K562 (cell line): ENCODE data around the gene CXCR5. TPM values are rescaled to one million over a fixed set of nuclear protein-coding genes. Genes with fewer than 3 reads are reported as not detected.

Source experiments
- CC2D1A ChIP-seq: fragments of 450-650 bp; IDR thresholded peaks from 2 replicates; pipeline ENCODE4 v1.6.1; 2017; ENCODE audit warnings: mild to moderate bottlenecking
- CHD1 ChIP-seq: fragments of 200-600 bp; sonication (generic); IDR thresholded peaks from one replicate; pipeline ENCODE4 v1.6.1; 2012; ENCODE audit warnings: mild to moderate bottlenecking, moderate library complexity, low read length, inconsistent platforms
- E2F3 ChIP-seq: fragments of 250-450 bp; sonication (Bioruptor Pico); IDR thresholded peaks from 2 replicates; pipeline ENCODE4 v1.4.0; 2020; ENCODE audit warnings: mild to moderate bottlenecking
- ELK1 ChIP-seq: sonication (generic); formaldehyde crosslinking; IDR thresholded peaks from 2 replicates; pipeline ENCODE4 v1.8.1; 2022; ENCODE audit warnings: missing genetic modification reagents
- ERF ChIP-seq: fragments of 450-650 bp; formaldehyde crosslinking; IDR thresholded peaks from 2 replicates; pipeline ENCODE4 v1.4.0; 2020; ENCODE audit warnings: mild to moderate bottlenecking, mixed read lengths
- FIP1L1 ChIP-seq: fragments of 200-400 bp; formaldehyde crosslinking; IDR thresholded peaks from 2 replicates; pipeline ENCODE4 v1.6.1; 2018; ENCODE audit warnings: mild to moderate bottlenecking, low read depth, low read length; ENCODE audit not compliant: poor library complexity, severe bottlenecking
- FOXJ3 ChIP-seq: sonication (generic); formaldehyde crosslinking; IDR thresholded peaks from 2 replicates; pipeline ENCODE4 v1.4.0; 2020; ENCODE audit warnings: mild to moderate bottlenecking, missing genetic modification reagents
- GABPA ChIP-seq: fragments of 200-800 bp; sonication (Bioruptor generic); conservative IDR thresholded peaks from 2 replicates; pipeline ENCODE4 v1.6.1; 2016; ENCODE audit warnings: low read depth, missing genetic modification characterization, missing compliant biosample characterization
- KHSRP ChIP-seq: fragments of 450-650 bp; IDR thresholded peaks from 2 replicates; pipeline ENCODE4 v1.6.1; 2017
- MCM5 ChIP-seq: fragments of 450-650 bp; IDR thresholded peaks from 2 replicates; pipeline ENCODE4 v1.6.1; 2016; ENCODE audit warnings: low read depth
- MYC ChIP-seq, 2 experiments: fragments of 250-450 bp in 1 of 2; sonication (Bioruptor Pico) in 1 of 2; IDR thresholded peaks; 2 replicates each; pipeline versions ENCODE4 v1.5.1 to v1.6.1; 2012 to 2021; ENCODE audit warnings: low read depth in 2 of 2, borderline replicate concordance in 1 of 2, improper control_type of control experiment in 1 of 2, low read length in 1 of 2, mild to moderate bottlenecking in 1 of 2, moderate library complexity in 1 of 2
- NCOA1 ChIP-seq: fragments of 450-650 bp; IDR thresholded peaks from 2 replicates; pipeline ENCODE4 v1.6.1; 2016; ENCODE audit warnings: low read depth
- NFIX ChIP-seq: fragments of 250-450 bp; sonication (Bioruptor Pico); IDR thresholded peaks from 2 replicates; pipeline ENCODE4 v1.4.0; 2020; ENCODE audit warnings: low read depth, mild to moderate bottlenecking, moderate library complexity
- PTTG1 ChIP-seq: fragments of 450-650 bp; IDR thresholded peaks from 2 replicates; pipeline ENCODE4 v1.6.1; 2016; ENCODE audit warnings: low read depth, mild to moderate bottlenecking, missing genetic modification characterization, missing compliant biosample characterization
- RREB1 ChIP-seq: fragments of 250-450 bp; sonication (Bioruptor Pico); IDR thresholded peaks from 2 replicates; pipeline ENCODE4 v1.4.0; 2020
- STAT6 ChIP-seq: sonication (generic); formaldehyde crosslinking; IDR thresholded peaks from 2 replicates; pipeline ENCODE4 v1.8.1; 2023; ENCODE audit warnings: mild to moderate bottlenecking, missing genetic modification reagents
- TCF7L2 ChIP-seq: fragments of 150-350 bp; IDR thresholded peaks from 2 replicates; pipeline ENCODE4 v1.6.1; 2016; ENCODE audit warnings: low read depth, mild to moderate bottlenecking, low read length, moderate library complexity
- THRAP3 ChIP-seq: fragments of 450-650 bp; IDR thresholded peaks from 2 replicates; pipeline ENCODE4 v1.6.1; 2016; ENCODE audit warnings: mild to moderate bottlenecking, inconsistent platforms, borderline replicate concordance
- ZNF212 ChIP-seq: fragments of 450-650 bp; formaldehyde crosslinking; IDR thresholded peaks from 2 replicates; pipeline ENCODE4 v1.4.0; 2020; ENCODE audit warnings: mild to moderate bottlenecking
- ZNF445 ChIP-seq: fragments of 250-450 bp; sonication (Bioruptor Pico); IDR thresholded peaks from 2 replicates; pipeline ENCODE4 v1.4.0; 2020; ENCODE audit warnings: low read depth, mild to moderate bottlenecking, moderate library complexity
- ZSCAN29 ChIP-seq: fragments of 450-650 bp; IDR thresholded peaks from 2 replicates; pipeline ENCODE4 v1.6.1; 2017
- polyA plus RNA-seq, 8 experiments: library from polyadenylated mRNA; depleted of rRNA in 4 of 8; stranded (reverse) in 5 of 8; unstranded in 3 of 8; fragments of >200 nt; fragmentation: Nextera tagmentation in 2 of 8; fragmentation: Illumina TruSeq in 1 of 8; extraction: Ambion mirVana in 2 of 8; extraction: Trizol in 1 of 8; gene quantifications; 2 replicates each; pipeline versions ENCODE4 v1.2.1 to v1.2.3, GENCODE V29; 2011 to 2014; ENCODE audit warnings: inconsistent platforms in 1 of 8, missing spikeins in 1 of 8
- total RNA-seq, 7 experiments: library from RNA; depleted of rRNA in 6 of 7; stranded (reverse); fragments of >200 nt in 6 of 7; fragmentation: Illumina TruSeq in 2 of 7; extraction: Trizol in 2 of 7; gene quantifications; 2 replicates each; pipeline versions ENCODE4 v1.2.1 to v1.2.3, GENCODE V29; 2011 to 2021; ENCODE audit warnings: low replicate concordance in 1 of 7

The CXCR5 gene
- total and polyA plus RNA-seq, 9 of the 15 experiments (the other 6 are each of a cell fraction or from before 2014, with no cell fraction given) = 0.03 to 0.06 TPM; not detected in 7

GRCh38 chr11:118930094-118930712 is 46.5 kb downstream of the CXCR5 start (continued):
- TF ChIP-seq RREB1 (no peak), NFIX (CRISPR knock-in tag) (no peak), TCF7L2 (no peak), THRAP3 (no peak), FIP1L1 (no peak), STAT6 (CRISPR knock-in tag) (no peak), MYC (IDR thresholded peaks at IDR 0.05; ENCODE audit: low read depth, low read length) (peak; percentile 38), MYC (CRISPR knock-in tag; IDR thresholded peaks at IDR 0.05; ENCODE audit: borderline replicate concordance, low read depth) (no peak), ELK1 (no peak), GABPA (tag) (no peak), ZNF445 (no peak), NCOA1 (no peak), MCM5 (no peak), E2F3 (CRISPR knock-in tag) (no peak), CHD1 (no peak), ZNF212 (CRISPR knock-in tag) (no peak), PTTG1 (tag) (no peak), ERF (CRISPR knock-in tag) (no peak), KHSRP (no peak), FOXJ3 (CRISPR knock-in tag) (no peak), CC2D1A (no peak), ZSCAN29 (no peak)
